ENCODE data around the gene CT45A10.

GRCh38 chrX:135927897-135928296 lies 34.7 kb upstream of the CT45A10 start:
- TF ChIP-seq CTCF (IDR thresholded peaks at IDR 0.05) (no peak), POLR2A (IDR thresholded peaks at IDR 0.05) (no peak)
